Peyer's patch (tissue), 4 donors: ENCODE data around the gene EXTL1.

ENCODE experiments used
- CTCF ChIP-seq, 6 experiments: fragments of 450-650 bp in 4 of 6; fragments of 200-600 bp in 2 of 6; sonication (generic) in 1 of 6; IDR thresholded peaks; one replicate each; pipeline ENCODE4 v1.5.1; 2017 to 2019; ENCODE audit warnings: antibody characterized with exemption in 6 of 6, mild to moderate bottlenecking in 3 of 6, moderate library complexity in 1 of 6
- POLR2A ChIP-seq, 2 donors: fragments of 450-650 bp; IDR thresholded peaks; one replicate each; pipeline ENCODE4 v1.5.1; 2017; ENCODE audit warnings: antibody characterized with exemption in 2 of 2, mild to moderate bottlenecking in 2 of 2, moderate library complexity in 2 of 2

- no peak for TF ChIP-seq CTCF (IDR thresholded peaks at IDR 0.05)
- TF ChIP-seq POLR2A (IDR thresholded peaks at IDR 0.05): no peak
Observed at GRCh38 chr1:26078286-26079177, 57.0 kb downstream of the EXTL1 start.
